GM13977 (cell line): ENCODE results near the gene EBNA1BP2.
"Not testable (repeated sequence)": the region's sequence is repeated elsewhere in the genome, so short reads cannot be mapped to it uniquely, and the experiment has no call there.

Experiments used
- DNase-seq: peaks from one replicate; pipeline ENCODE4 v3.0.0; 2012; ENCODE audit warnings: low spot score
- in situ Hi-C: fragments of 300-500 bp; cut with MboI; formaldehyde crosslinking; loops from one replicate; pipeline ENCODE4 v1.12.0; 2022; ENCODE audit warnings: low sequenced_read_pairs, low pct_unique_long_range_greater_than_20kb, mixed read lengths, inconsistent platforms; ENCODE audit not compliant: unreplicated experiment
- TF ChIP-seq, protein P1 (sequence below): IDR thresholded peaks from 2 replicates; pipeline ENCODE4 v1.5.1; 2012; ENCODE audit warnings: mild to moderate bottlenecking, control low read depth; ENCODE audit not compliant: insufficient read depth; ENCODE audit errors: extremely low read depth, missing control alignments

The EBNA1BP2 gene

DNA sequence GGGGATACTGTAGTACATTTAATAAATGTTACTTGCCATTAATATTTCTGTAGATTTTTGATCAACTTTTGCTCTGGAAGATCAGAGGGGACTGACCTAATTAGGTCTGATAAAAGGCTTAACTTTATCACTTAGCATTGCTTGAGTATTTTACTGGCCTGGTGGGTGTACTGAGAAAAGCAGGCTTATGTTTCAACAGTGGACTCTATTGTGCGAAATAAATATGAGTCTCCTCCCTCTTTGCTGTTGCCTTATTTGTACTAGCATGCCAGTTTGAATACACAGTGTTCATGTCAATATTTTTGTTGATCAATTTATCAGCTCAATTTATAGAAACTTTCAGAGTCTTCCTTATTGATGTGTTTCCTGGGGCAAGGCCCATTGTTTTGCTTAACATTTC is 49.1 kb downstream of the EBNA1BP2 start:
- TF ChIP-seq, protein P1, sequence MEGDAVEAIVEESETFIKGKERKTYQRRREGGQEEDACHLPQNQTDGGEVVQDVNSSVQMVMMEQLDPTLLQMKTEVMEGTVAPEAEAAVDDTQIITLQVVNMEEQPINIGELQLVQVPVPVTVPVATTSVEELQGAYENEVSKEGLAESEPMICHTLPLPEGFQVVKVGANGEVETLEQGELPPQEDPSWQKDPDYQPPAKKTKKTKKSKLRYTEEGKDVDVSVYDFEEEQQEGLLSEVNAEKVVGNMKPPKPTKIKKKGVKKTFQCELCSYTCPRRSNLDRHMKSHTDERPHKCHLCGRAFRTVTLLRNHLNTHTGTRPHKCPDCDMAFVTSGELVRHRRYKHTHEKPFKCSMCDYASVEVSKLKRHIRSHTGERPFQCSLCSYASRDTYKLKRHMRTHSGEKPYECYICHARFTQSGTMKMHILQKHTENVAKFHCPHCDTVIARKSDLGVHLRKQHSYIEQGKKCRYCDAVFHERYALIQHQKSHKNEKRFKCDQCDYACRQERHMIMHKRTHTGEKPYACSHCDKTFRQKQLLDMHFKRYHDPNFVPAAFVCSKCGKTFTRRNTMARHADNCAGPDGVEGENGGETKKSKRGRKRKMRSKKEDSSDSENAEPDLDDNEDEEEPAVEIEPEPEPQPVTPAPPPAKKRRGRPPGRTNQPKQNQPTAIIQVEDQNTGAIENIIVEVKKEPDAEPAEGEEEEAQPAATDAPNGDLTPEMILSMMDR = no peak
- in situ Hi-C loops = no loop called here
- DNase-seq = no peak

DNA sequence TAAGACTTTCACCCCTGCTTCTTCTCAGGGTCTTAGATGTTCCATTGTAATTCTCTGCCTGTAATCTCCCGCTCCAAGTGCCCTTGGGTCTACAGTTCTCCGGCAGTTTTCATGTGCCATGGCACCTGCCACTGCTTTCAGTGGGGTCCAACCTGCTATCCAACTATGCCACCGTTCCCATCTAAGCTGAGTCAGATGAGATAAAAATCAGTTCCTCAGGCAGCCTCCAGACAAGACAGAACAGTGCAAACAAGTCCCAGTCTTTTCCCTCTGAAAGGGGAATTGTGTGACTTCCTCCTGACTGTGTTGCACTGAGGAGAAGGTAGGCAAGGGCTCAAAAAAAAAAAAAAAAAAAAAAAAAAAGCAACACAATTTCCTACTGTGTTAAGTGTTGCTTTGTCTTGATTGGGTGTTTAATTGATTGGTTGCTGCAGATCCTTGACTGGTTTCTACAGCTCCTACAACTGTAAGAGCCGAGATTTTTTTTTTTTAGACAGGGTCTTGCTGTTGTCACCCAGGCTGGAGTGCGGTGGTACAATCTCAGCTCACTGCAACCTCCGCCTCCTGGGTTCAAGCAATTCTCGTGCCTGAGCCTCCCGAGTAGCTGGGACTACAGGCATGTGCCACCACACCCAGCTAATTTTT is 50.7 kb downstream of the EBNA1BP2 start:
- TF ChIP-seq, protein P1 = no peak
- DNase-seq = no peak
- in situ Hi-C loops = no loop called here

DNA sequence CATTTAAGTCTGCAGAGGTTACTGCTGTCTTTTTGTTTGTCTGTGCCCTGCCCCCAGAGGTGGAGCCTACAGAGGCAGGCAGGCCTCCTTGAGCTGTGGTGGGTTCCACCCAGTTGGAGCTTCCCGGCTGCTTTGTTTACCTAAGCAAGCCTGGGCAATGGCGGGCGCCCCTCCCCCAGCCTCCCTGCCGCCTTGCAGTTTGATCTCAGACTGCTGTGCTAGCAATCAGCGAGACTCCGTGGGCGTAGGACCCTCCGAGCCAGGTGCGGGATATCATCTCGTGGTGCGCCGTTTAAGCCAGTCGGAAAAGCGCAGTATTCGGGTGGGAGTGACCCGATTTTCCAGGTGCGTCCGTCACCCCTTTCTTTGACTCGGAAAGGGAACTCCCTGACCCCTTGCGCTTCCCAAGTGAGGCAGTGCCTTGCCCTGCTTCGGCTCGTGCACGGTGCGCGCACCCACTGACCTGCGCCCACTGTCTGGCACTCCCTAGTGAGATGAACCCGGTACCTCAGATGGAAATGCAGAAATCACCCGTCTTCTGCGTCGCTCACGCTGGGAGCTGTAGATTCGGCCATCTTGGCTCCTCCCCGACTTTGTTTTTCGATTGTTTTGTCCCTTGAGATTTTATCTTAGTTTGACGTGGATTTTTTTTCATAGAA is 52.0 kb downstream of the EBNA1BP2 start:
- in situ Hi-C loops, DNase-seq: not testable (repeated sequence)
